Stimulated activated CD8-positive, alpha-beta memory T cell treated with anti-CD3 and anti-CD28 coated beads, Interleukin-4, amount 100 ng/mL, for 1 hour (primary cell): ENCODE results near the gene ATG4D.
"Not testable (repeated sequence)": the region's sequence is repeated elsewhere in the genome, so short reads cannot be mapped to it uniquely, and the experiment has no call there.

ENCODE experiments used
- DNase-seq, 2 donors: peaks; one replicate each; pipeline ENCODE4 v3.0.0-alpha.2; 2020; ENCODE audit warnings: low read depth in 2 of 2, low spot score in 1 of 2

ATG4D gene

DNA sequence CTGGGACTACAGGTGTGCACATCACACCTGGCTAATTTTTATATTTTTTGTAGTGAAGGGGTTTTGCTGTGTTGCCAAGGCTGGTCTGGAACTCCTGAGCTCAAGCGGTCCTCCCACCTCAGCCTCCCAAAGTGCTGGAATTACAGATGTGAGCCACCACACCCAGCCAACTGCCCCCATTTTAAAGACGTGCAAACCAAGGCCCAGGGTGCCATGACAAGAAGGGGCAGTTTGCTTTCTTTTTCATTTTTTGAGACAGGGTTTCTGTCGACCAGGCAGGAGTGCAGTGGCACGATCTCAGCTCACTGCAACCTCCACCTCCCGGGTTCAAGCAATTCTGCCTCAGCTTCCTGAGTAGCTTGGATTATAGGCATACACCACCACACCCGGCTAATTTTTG lies 30.1 kb downstream of the ATG4D start:
- DNase-seq = not testable (repeated sequence)

DNA sequence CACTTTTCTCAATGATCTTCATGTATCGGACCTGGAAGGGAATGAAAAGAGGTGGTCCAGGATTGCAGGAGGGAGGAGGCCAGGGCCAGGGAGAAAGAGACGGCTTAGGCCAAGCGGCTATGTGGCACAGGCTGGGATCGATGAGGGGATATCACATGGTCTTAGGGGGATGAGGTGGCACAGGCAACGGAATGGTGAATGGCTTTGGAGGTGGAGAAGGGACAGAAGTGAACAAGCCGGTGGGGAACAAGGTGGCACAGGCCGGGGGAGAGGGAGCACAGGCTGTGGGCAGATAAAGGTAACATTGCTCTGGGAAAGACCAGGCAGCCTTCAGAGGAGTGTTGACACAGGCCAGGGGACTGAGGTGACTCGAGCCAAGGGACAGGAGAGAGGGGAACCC lies 30.8 kb downstream of the ATG4D start:
- DNase-seq = no peak

DNA sequence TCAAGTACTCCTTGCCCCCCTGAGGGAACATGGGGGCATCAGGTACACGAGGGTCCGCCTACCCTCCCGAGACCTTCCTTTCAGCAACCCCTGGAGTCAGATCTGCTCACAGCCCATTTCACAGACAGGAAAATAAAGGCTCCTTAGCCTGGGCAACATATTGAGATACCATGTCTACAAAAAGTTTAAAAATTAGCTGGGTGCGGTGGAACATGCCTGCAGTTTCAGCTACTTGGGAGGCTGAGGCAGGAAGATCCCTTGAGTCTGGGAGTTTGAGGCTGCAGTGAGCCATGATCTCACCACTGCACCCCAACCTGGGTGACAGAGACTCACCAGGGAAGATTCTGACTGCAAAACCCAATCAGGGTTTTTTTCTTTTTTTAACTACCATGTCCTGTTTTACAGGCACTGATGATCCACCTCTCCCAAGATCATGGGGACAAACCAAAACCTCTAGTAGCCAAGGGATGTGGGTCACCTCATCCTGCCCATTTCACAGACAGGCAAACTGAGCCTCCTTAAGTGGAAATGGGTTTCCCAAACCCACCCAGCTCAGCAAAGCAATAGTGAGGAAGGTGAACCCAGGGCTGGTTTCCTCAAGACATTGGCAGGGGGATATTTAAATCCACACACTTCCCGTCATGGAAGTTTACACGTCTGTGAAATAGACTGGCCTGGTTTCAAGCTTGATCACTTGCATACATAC lies 31.5 kb downstream of the ATG4D start:
- DNase-seq = no peak

DNA sequence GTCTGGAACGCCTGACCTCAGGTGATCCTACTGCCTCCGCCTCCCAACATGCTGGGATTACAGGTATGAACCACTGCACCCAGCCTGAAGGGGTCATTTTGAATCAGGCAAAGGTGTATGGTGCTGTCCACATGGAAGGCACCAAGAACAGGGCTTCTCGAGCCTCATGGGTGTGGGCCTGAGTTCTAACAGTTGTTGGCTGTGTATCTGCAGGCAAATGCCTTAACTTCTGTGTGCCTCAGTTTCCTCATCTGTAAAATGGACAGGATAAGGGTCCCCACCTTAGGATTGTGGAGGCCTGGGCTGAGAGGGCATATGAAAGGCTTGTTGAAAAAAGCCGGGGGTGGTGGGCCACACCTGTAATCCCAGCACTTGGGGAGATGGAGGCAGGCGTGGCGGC lies 34.2 kb downstream of the ATG4D start:
- DNase-seq = no peak

DNA sequence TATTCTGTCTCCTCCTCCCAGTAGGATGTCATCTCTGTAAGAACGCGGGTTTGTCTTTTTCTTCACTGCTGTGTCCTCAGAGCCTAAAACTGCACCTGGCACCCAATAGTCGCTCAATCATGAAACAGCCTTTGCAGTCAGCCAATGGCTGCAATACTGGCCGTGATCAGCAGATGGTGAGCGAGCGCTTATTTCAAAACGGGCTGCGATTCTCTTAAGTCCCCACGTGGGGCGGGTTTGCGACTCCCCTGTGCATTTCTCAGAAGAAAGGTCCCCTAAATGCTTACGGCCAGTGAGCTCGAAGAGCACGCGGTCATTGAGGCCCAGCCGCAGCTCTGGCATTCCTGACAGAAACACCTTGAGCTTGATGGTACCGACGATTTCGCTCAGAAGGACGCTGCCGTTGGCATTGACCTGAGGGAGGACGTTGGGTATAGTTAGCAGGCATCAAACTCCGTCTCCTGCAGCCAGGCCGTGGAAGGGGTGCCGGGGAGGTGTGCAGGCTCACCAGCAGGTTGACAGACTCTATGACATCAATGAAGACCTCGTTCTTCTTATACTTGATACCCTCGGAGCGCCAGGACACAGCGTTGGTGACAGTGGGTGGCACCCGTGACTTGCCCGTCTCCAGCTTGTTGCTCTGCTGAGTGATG lies 37.4 kb downstream of the ATG4D start:
- peak in 1 of 2 donors; percentile 81 for DNase-seq

- DNase-seq = no peak
Measured at GRCh38 chr19:10582091-10582490, 38.4 kb downstream of the ATG4D start.

GRCh38 chr19:10583036-10583776 lies 39.5 kb downstream of the ATG4D start:
- no peak for DNase-seq

- no peak for DNase-seq
Measured at GRCh38 chr19:10586396-10586795, 42.7 kb downstream of the ATG4D start.

- no peak for DNase-seq
Measured at GRCh38 chr19:10587022-10587838, 43.5 kb downstream of the ATG4D start, which contains the start of gene AP1M2. AP1M2 (minus strand) TSS chr19:10587312; CDS start chr19:10587231, 81 bp downstream.

- no peak for DNase-seq
Measured at GRCh38 chr19:10587839-10588150, 44.1 kb downstream of the ATG4D start.

DNA sequence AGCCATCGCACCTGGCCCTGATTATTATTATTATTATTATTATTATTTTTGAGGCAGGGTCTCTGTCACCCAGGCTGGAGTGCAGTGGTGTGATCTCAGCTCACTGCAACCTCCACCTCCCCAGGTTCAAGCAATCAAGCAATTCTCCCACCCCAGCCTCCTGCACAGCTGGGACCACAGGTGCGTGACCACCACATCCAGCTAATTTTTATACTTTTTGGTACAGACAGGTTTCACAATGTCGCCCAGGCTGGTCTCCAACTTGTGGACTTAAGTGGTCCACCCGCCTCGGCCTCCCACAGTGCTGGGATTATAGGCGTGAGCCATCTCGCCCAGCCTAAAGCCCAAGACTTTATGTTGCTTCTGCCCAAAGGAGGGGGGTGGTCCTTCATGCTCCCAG lies 49.4 kb downstream of the ATG4D start:
- DNase-seq = no peak

GRCh38 chr19:10593820-10594637 lies 50.3 kb downstream of the ATG4D start:
- DNase-seq = no peak

DNA sequence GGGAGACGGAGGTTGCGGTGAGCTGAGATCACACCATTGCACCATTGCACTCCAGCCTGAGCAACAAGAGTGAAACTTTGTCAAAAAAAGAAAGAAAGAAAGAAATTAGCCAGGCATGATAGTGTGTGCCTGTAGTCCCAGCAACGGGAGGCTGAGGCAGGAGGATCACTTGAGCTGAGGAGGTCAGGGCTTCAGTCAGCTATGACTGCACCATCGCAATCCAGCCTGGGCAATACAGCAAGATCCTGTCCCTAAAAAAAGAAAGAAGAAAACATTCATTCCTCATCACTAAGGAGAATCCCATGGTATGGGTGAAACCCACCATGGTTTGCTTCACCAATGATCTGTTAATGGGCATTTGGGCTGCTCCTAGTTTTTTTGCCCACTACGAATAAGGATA lies 56.4 kb downstream of the ATG4D start:
- no peak for DNase-seq

- DNase-seq = no peak
Measured at GRCh38 chr19:10601999-10602329, 58.3 kb downstream of the ATG4D start.

DNA sequence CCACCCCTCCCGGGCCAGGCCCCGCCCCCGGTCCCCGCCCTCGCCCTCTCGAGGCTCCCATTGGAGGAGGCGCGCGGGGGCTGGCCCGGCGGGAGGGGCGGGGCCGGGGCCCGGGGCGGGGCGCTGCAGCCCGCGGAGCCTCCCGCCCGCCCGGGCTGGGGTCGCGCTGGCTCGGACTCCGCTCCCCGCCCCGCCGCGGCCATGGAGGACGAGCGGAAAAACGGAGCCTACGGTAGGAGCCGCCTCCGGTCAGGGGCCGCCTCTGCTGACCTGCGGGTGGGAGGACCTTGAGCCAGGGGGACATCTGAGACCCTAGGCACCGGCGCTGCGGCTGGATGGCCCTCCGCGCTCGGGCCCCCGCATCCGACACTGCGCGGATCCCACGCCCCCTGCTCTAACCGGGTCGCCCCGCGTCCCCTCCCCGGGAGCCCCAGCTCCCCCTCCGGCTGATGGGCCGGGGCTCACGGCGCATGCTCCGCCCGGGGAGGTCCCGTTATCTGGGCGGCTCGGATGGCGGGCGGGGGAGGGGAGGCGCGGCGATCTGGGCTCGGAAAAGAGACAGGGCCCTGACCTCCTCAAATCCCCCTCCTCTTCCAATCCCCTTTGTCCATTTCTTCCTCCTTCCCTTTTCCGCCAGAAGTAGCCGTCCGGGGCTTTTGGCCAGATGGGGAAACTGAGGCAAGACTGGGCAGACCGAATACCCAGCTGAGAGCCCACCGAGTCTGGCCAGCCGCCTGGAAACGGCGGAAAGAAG lies 58.8 kb downstream of the ATG4D start:
- peak; percentile 82 to 83 for DNase-seq
